Measurements from ENCODE around the gene OR1J1.

The OR1J1 gene

DNA sequence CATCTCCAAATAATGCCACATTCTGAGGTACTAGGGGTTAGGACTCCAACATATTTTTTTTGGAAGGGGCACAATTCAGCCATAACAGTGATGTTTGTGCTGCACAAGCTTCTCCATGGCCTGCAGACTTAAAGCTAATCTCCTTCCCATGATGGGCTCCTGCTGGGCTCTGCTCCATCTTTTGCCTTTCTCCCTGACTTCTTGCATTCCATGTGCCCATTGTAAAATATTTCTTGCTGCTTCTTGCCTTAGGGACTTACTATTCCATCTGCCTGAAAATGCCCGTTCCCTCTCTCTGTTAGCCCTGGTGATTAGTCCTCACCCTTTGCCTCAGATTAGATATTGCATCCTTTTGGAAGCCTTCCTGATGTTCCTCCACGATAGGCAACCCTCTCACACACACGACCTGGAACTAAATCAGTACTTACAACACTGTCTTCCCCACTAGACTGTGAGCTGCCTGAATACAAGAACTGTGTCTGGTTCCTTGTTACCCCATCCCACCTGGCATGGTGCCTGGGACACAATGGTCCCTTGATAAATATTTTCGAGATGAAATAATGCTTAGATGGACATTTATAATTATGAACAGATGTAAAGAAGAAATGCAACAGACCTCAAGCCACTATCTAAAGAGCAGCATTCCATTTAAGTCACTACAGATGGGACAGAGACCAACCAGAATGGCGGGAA is 33.5 kb downstream of the OR1J1 start:
- DNase-seq, result no peak

DNA sequence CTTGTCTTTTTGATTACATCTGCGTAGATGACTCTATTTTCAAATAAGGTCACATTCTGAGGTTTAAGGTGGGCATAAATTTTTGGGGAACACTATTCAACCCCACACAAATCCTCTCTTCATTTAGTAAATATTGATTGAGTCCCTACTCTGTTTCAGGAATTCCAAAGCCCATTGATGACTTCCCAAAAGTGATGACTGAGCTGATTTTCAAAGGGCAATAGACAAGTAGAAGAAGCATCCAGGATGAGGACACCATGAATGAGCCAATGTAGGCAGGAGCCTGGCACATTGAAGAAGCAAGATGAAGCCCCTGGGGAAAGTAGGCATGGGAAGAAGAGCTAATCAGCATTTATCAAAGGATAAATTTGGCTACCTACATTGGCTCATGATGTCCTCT is 35.2 kb downstream of the OR1J1 start:
- DNase-seq, result no peak

Measured in NCI-H526 (cell line).